Kidney (tissue), 14 donors: Measurements from ENCODE around the gene KCNIP3. TPM values are rescaled to one million over a fixed set of nuclear protein-coding genes. Genes with fewer than 3 reads are reported as not detected.

Experiments
- DNase-seq, 5 donors: peaks; one replicate each; pipeline ENCODE4 v3.0.0-alpha.2; 2013 to 2020
- FAIRE-seq: peaks from 2 replicates; lab custom pipeline; 2012; peaks lifted over from hg19 to GRCh38; lab: Jason Lieb, UNC
- H3K27ac ChIP-seq, 2 donors: one replicate each; pipeline ENCODE4 v1.7.0; 2013; ENCODE audit warnings: low read depth in 2 of 2, low read length in 2 of 2, inconsistent platforms in 1 of 2
- H3K27me3 ChIP-seq: one replicate; pipeline ENCODE4 v1.7.1; 2013; ENCODE audit warnings: low read length, inconsistent platforms; ENCODE audit not compliant: control insufficient read depth, insufficient read depth
- H3K36me3 ChIP-seq, 3 donors: one replicate each; pipeline versions ENCODE4 v1.7.0 to v1.7.1; 2013; ENCODE audit warnings: low read length in 3 of 3, control low read depth in 1 of 3, inconsistent platforms in 1 of 3; ENCODE audit not compliant: insufficient read depth in 3 of 3, control insufficient read depth in 2 of 3
- H3K4me1 ChIP-seq, 3 donors: one replicate each; pipeline versions ENCODE4 v1.7.0 to v1.7.1; 2013; ENCODE audit warnings: low read length in 3 of 3, inconsistent platforms in 1 of 3, low read depth in 1 of 3; ENCODE audit not compliant: control insufficient read depth in 2 of 3, insufficient read depth in 2 of 3
- H3K4me3 ChIP-seq, 3 donors: one replicate each; pipeline versions ENCODE4 v1.7.0 to v1.8.1; 2013; ENCODE audit warnings: low read length in 3 of 3, control low read depth in 1 of 3, inconsistent platforms in 1 of 3
- H3K9ac ChIP-seq, 3 donors: one replicate each; pipeline versions ENCODE4 v1.7.0 to v1.7.1; 2013; ENCODE audit warnings: low read length in 3 of 3, control low read depth in 1 of 3, inconsistent platforms in 1 of 3
- H3K9me3 ChIP-seq, 3 donors: one replicate each; pipeline versions ENCODE4 v1.7.0 to v1.7.1; 2013; ENCODE audit warnings: low read length in 3 of 3, control low read depth in 1 of 3, inconsistent platforms in 1 of 3; ENCODE audit not compliant: control insufficient read depth in 2 of 3, insufficient read depth in 1 of 3
- intact Hi-C: fragments of 100-400 bp; cut with DNase I; formaldehyde crosslinking; loops from one replicate; pipeline ENCODE4 v1.11.1; 2022
- polyA plus RNA-seq: library from polyadenylated mRNA; stranded (reverse); fragments of 350-450 nt; fragmentation: Illumina TruSeq; extraction: RNeasy Lipid Tissue Mini Kit (QIAGEN cat#74804); gene quantifications from one replicate; pipeline ENCODE4 v1.2.3, GENCODE V29; 2014; ENCODE audit warnings: low read depth, low replicate concordance; ENCODE audit not compliant: insufficient read depth
- total RNA-seq: library from RNA; stranded (reverse); fragmentation: NEBNext Ultra II Directional; extraction: Animal tissue kit (Norgen Biotek cat#: 25700); gene quantifications from one replicate; pipeline ENCODE4 v1.2.1, GENCODE V29; 2021
- TF ChIP-seq, protein P1 (sequence below): IDR thresholded peaks from 3 replicates; pipeline ENCODE4 v1.5.1; 2012; ENCODE audit warnings: mild to moderate bottlenecking, moderate library complexity, borderline replicate concordance; ENCODE audit not compliant: insufficient read depth; ENCODE audit errors: extremely low read depth
- donor health status: control.
- donor health status: control.
- donor health status: control.
- donor health status: control.
- donor health status: control.
- donor health status: DM: yes; HTN: yes; CAD: no.
- donor health status: Normal renal cell carcinoma (clear cell type).

KCNIP3 gene
- total and polyA plus RNA-seq, 2 donors from 2014 or later: 14.8 to 27.6 TPM

GRCh38 chr2:95266781-95267430 lies 30.2 kb upstream of the KCNIP3 start:
- Histone ChIP-seq H3K9me3 (no peaks in the 10 kb centered on the region), H3K4me3 (no peak overlapping the region), H3K36me3 (no peaks in the 10 kb centered on the region), H3K27ac (no peak overlapping the region), H3K9ac (no peak overlapping the region), H3K4me1 (no peaks in the 10 kb centered on the region), H3K27me3 (no peaks in the 10 kb centered on the region)
- no peak for FAIRE-seq
- TF ChIP-seq, protein P1, sequence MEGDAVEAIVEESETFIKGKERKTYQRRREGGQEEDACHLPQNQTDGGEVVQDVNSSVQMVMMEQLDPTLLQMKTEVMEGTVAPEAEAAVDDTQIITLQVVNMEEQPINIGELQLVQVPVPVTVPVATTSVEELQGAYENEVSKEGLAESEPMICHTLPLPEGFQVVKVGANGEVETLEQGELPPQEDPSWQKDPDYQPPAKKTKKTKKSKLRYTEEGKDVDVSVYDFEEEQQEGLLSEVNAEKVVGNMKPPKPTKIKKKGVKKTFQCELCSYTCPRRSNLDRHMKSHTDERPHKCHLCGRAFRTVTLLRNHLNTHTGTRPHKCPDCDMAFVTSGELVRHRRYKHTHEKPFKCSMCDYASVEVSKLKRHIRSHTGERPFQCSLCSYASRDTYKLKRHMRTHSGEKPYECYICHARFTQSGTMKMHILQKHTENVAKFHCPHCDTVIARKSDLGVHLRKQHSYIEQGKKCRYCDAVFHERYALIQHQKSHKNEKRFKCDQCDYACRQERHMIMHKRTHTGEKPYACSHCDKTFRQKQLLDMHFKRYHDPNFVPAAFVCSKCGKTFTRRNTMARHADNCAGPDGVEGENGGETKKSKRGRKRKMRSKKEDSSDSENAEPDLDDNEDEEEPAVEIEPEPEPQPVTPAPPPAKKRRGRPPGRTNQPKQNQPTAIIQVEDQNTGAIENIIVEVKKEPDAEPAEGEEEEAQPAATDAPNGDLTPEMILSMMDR: no peak
- DNase-seq: peak in 3 of 5 donors; percentile 6 to 35 (median 26)
- intact Hi-C loops: no loop called here

DNA sequence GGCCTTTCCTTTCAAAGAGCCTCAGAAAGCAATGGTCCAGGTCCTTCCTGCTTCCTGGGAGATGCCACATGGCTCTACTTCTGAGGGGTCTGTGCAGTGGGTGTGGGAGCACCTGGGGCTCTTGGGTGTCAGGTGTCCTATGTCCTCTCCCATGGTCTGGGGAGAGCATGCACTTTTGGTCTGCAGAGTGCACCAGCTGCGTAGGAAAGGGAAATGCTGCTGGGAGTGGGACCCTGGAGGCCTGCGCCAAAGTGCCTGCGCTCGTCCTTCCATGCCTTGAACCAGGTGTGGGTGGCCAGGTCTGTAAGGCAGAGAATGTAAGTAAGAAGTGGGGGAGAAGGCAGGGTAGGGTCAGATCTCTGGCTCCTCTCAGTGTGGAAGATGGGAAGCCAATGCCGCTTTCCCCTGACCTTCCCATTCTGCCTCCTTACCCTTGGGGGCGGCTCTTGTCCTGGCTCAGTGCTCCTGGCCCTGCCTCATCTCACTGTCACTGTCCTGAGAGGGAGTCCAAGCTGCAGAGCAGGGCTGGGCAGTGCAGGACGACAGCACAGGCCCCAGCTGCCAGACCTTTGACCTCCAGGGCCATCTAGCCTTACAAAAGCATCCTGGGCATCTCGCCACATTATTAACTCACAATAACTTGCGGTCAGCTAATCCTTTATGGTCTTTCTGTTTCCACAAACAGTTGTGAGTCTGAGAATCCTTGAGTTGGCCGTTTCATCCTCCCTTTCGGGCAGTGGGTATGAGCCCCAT lies 29.5 kb upstream of the KCNIP3 start:
- DNase-seq (peak in 3 of 5 donors; percentile 11 to 42 (median 32)), FAIRE-seq (no peak)
- no peaks in the 10 kb centered on the region for H3K36me3 ChIP-seq
- H3K9ac ChIP-seq: no peak overlapping the region
- no peak overlapping the region for H3K27ac ChIP-seq
- intact Hi-C loops: no loop called here
- TF ChIP-seq, protein P1: no peak
- H3K4me3 ChIP-seq: no peak overlapping the region
- H3K4me1 ChIP-seq: no peaks in the 10 kb centered on the region
- no peaks in the 10 kb centered on the region for H3K27me3 ChIP-seq
- no peaks in the 10 kb centered on the region for H3K9me3 ChIP-seq

- Histone ChIP-seq H3K27ac (no peak overlapping the region), H3K4me3 (no peak overlapping the region), H3K36me3 (no peaks in the 10 kb centered on the region), H3K9ac (no peak overlapping the region), H3K4me1 (no peaks in the 10 kb centered on the region), H3K27me3 (no peaks in the 10 kb centered on the region), H3K9me3 (no peaks in the 10 kb centered on the region)
- TF ChIP-seq, protein P1: no peak
- DNase-seq: peak in 4 of 5 donors; percentile 11 to 52 (median 30)
- intact Hi-C loops: no loop called here
- FAIRE-seq: no peak
These were observed 28.7 kb upstream of the KCNIP3 start for GRCh38 chr2:95268211-95269035.
